Neural cell (in vitro differentiated cells): ENCODE data around the gene CYSRT1.

Experiments
- EZH2 ChIP-seq: fragments of 200-600, 300-800 bp; shearing (Covaris generic), sonication (generic); IDR thresholded peaks from 2 replicates; pipeline ENCODE4 v1.6.1; 2014; ENCODE audit warnings: antibody characterized with exemption, low read length, borderline replicate concordance, mild to moderate bottlenecking; ENCODE audit not compliant: insufficient read depth, poor library complexity, severe bottlenecking
- MXI1 ChIP-seq: fragments of 450-650 bp; conservative IDR thresholded peaks from 2 replicates; pipeline ENCODE4 v1.6.1; 2014; ENCODE audit warnings: antibody characterized with exemption, mild to moderate bottlenecking; ENCODE audit not compliant: poor library complexity, severe bottlenecking
- POLR2AphosphoS5 ChIP-seq: IDR thresholded peaks from 2 replicates; pipeline ENCODE4 v1.6.1; 2012
- TF ChIP-seq, protein P1 (sequence below): fragments of 450-650 bp; IDR thresholded peaks from 2 replicates; pipeline ENCODE4 v1.5.1; 2014; ENCODE audit warnings: antibody characterized with exemption, mild to moderate bottlenecking, moderate library complexity; ENCODE audit not compliant: poor library complexity, severe bottlenecking

DNA sequence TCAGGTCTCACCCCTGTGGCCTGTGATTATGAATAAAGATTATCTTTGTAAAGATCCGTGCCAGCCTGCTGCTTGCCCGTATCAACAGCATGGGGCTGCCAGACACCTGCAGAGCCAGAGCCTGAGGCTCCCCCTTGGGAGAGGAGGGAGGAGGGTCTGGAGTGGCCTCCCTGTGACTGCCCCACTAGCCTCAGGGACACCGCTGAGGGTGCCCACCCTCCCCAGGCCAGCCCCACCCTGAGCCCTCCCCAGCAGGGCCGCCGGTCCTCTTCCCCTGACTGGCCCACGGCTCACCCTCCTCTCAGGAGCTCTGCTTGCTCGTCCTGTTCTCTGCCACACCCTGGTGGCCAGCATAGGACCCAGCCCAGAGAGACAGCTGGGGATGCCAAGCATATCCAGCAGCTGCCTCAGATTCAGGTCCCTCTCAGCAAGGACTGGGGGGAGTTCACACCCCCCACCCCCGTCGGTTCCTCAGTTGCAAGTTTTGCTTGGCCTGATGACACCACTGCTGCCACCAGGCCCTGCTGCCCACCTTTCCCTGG lies 34.6 kb upstream of the CYSRT1 start:
- TF ChIP-seq, protein P1, sequence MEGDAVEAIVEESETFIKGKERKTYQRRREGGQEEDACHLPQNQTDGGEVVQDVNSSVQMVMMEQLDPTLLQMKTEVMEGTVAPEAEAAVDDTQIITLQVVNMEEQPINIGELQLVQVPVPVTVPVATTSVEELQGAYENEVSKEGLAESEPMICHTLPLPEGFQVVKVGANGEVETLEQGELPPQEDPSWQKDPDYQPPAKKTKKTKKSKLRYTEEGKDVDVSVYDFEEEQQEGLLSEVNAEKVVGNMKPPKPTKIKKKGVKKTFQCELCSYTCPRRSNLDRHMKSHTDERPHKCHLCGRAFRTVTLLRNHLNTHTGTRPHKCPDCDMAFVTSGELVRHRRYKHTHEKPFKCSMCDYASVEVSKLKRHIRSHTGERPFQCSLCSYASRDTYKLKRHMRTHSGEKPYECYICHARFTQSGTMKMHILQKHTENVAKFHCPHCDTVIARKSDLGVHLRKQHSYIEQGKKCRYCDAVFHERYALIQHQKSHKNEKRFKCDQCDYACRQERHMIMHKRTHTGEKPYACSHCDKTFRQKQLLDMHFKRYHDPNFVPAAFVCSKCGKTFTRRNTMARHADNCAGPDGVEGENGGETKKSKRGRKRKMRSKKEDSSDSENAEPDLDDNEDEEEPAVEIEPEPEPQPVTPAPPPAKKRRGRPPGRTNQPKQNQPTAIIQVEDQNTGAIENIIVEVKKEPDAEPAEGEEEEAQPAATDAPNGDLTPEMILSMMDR, result no peak
- TF ChIP-seq MXI1, result no peak
- no peak for TF ChIP-seq POLR2AphosphoS5
- TF ChIP-seq EZH2, result no peak
